Stomach (tissue), 4 donors: ENCODE measurements around the gene AP3B1.

ENCODE experiments used
- POLR2A ChIP-seq, 4 donors: fragments of 450-650 bp; IDR thresholded peaks; one replicate each; pipeline ENCODE4 v1.6.1; 2016; ENCODE audit warnings: antibody characterized with exemption in 4 of 4, control low read depth in 2 of 4, mild to moderate bottlenecking in 1 of 4, moderate library complexity in 1 of 4
- POLR2AphosphoS5 ChIP-seq, 3 donors: sonication (generic); formaldehyde crosslinking; IDR thresholded peaks; one replicate each; pipeline ENCODE4 v1.6.1; 2016; ENCODE audit warnings: antibody characterized with exemption in 3 of 3
- TF ChIP-seq, protein P1 (sequence below), 7 experiments: fragments of 450-650 bp in 4 of 7; fragments of 200-600 bp in 3 of 7; sonication (generic) in 3 of 7; IDR thresholded peaks; one replicate each; pipeline ENCODE4 v1.5.1; 2016 to 2019; ENCODE audit warnings: antibody characterized with exemption in 7 of 7, control low read depth in 2 of 7, mild to moderate bottlenecking in 1 of 7

DNA sequence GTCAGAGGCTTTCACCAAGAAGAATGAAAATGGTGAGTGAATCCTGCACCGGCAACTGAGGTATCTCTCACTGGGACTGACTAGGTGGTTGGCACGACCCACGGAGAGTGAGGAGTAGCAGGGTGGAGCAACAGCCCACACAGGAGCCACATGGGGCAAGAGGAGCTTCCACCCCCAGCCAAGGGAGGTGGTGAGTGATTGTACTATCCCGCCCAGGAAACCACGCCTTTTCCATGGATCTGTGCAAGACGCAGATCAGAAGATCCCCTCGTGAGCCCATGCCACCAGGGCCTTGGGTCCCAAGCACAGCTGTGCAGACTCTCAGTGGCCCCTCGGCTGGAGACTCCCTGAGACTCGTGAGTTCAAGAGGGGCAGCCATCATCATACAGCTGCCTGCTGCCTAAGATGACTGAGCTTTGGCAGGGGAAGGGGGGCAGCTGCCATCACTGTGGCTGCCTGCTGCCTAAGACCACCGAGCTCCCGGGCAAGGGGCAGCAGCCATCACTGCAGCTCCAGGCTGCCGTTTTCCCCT is 229.5 kb downstream of the AP3B1 start:
- TF ChIP-seq, protein P1, sequence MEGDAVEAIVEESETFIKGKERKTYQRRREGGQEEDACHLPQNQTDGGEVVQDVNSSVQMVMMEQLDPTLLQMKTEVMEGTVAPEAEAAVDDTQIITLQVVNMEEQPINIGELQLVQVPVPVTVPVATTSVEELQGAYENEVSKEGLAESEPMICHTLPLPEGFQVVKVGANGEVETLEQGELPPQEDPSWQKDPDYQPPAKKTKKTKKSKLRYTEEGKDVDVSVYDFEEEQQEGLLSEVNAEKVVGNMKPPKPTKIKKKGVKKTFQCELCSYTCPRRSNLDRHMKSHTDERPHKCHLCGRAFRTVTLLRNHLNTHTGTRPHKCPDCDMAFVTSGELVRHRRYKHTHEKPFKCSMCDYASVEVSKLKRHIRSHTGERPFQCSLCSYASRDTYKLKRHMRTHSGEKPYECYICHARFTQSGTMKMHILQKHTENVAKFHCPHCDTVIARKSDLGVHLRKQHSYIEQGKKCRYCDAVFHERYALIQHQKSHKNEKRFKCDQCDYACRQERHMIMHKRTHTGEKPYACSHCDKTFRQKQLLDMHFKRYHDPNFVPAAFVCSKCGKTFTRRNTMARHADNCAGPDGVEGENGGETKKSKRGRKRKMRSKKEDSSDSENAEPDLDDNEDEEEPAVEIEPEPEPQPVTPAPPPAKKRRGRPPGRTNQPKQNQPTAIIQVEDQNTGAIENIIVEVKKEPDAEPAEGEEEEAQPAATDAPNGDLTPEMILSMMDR (IDR thresholded peaks at IDR 0.05): no peak
- TF ChIP-seq POLR2A (IDR thresholded peaks at IDR 0.05) (no peak), POLR2AphosphoS5 (IDR thresholded peaks at IDR 0.05) (no peak)
